ENCODE results near the gene FABP6. TPM values are rescaled to one million over a fixed set of nuclear protein-coding genes. Genes with fewer than 3 reads are reported as not detected.

Gene FABP6
- total RNA-seq, 1 experiment from 2014 or later = 5.2 TPM

GRCh38 chr5:160250826-160251225, 21.5 kb downstream of the FABP6 start:
- Histone ChIP-seq H3K4me1 (ENCODE audit: insufficient read depth, low read length) (no peaks in the 10 kb centered on the region), H3K4ac (ENCODE audit: low read depth, low read length) (no peak overlapping the region), H4K5ac (ENCODE audit: insufficient read length, low read depth, low read length) (no peak overlapping the region), H2BK15ac (ENCODE audit: low read depth, low read length) (no peak overlapping the region), H3K27ac (ENCODE audit: insufficient read length, low read depth, low read length) (no peak overlapping the region), H3K4me2 (ENCODE audit: insufficient read depth, insufficient read length, low read length) (no peak overlapping the region), H2BK120ac (ENCODE audit: low read depth, low read length, poor library complexity, severe bottlenecking) (no peak overlapping the region), H4K8ac (replicated peaks; ENCODE audit: insufficient read length, low read depth, low read length) (no peak overlapping the region), H2AFZ (ENCODE audit: low read length) (no peak overlapping the region), H3K14ac (ENCODE audit: insufficient read depth, low read length) (no peak overlapping the region), H3K79me1 (ENCODE audit: insufficient read depth, low read depth, low read length, poor library complexity, severe bottlenecking) (no peaks in the 10 kb centered on the region), H3K79me2 (ENCODE audit: insufficient read depth, low read length) (no peaks in the 10 kb centered on the region), H3K9ac (ENCODE audit: extremely low read depth, insufficient read length, low read length) (no peak overlapping the region), H2AK5ac (ENCODE audit: insufficient read length, low read length) (no peak overlapping the region), H4K91ac (ENCODE audit: insufficient read length, low read depth, low read length) (no peak overlapping the region), H2BK20ac (ENCODE audit: low read depth, low read length, poor library complexity, severe bottlenecking) (no peak overlapping the region), H3K9me3 (ENCODE audit: control insufficient read depth, low read depth, low read length) (no peaks in the 10 kb centered on the region), H3K23me2 (ENCODE audit: insufficient read length, low read depth, low read length, poor library complexity, severe bottlenecking) (no peaks in the 10 kb centered on the region), H3K18ac (ENCODE audit: insufficient read length, low read depth, low read length) (no peak overlapping the region), H3K56ac (ENCODE audit: insufficient read length, low read depth, low read length) (no peak overlapping the region), H3T11ph (ENCODE audit: low read length) (no peak overlapping the region), H3K23ac (ENCODE audit: insufficient read length, low read depth, low read length) (no peak overlapping the region), H2BK12ac (ENCODE audit: insufficient read length, low read depth, low read length) (no peak overlapping the region), H3K27me3 (ENCODE audit: insufficient read depth, low read length) (no peaks in the 10 kb centered on the region), H2BK5ac (ENCODE audit: insufficient read length, low read length) (no peak overlapping the region), H4K20me1 (ENCODE audit: control insufficient read depth, insufficient read depth, insufficient read length) (no peaks in the 10 kb centered on the region)
- H3K27ac Mint-ChIP-seq = no peak overlapping the region
- TF ChIP-seq, protein P1, sequence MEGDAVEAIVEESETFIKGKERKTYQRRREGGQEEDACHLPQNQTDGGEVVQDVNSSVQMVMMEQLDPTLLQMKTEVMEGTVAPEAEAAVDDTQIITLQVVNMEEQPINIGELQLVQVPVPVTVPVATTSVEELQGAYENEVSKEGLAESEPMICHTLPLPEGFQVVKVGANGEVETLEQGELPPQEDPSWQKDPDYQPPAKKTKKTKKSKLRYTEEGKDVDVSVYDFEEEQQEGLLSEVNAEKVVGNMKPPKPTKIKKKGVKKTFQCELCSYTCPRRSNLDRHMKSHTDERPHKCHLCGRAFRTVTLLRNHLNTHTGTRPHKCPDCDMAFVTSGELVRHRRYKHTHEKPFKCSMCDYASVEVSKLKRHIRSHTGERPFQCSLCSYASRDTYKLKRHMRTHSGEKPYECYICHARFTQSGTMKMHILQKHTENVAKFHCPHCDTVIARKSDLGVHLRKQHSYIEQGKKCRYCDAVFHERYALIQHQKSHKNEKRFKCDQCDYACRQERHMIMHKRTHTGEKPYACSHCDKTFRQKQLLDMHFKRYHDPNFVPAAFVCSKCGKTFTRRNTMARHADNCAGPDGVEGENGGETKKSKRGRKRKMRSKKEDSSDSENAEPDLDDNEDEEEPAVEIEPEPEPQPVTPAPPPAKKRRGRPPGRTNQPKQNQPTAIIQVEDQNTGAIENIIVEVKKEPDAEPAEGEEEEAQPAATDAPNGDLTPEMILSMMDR (conservative IDR thresholded peaks at IDR 0.05) = no peak
- H3K27me3 Mint-ChIP-seq (ENCODE audit: low read depth) = no peaks in the 10 kb centered on the region; the same call in 1 of the 2 replicates
- no peaks in the 10 kb centered on the region for H3K9me3 Mint-ChIP-seq
- H3K4me3 Mint-ChIP-seq = no peak overlapping the region
- no CpG with 5 or more reads among the region's 2 CpGs for WGBS (ENCODE audit: extremely low coverage, insufficient read length, low lambda C conversion rate)
- peaks cover 23 to 49% (median 34%) of the 10 kb centered on the region in 3 experiments; a peak in 6 of 7 replicates for H3K36me3 Mint-ChIP-seq (ENCODE audit: insufficient read depth in 1 of 3, low read depth in 3 of 3)
- DNase-seq = no peak
- peaks cover 6 to 11% of the 10 kb centered on the region in 2 experiments for H3K4me1 Mint-ChIP-seq

All from H9 (cell line).